Stimulated activated CD4-positive, alpha-beta T cell treated with anti-CD3 and anti-CD28 coated beads, Interleukin-12 subunit alpha, Interleukin-12 subunit beta, amount 100 ng/mL, for 48 hours (primary cell): Measurements from ENCODE around the gene LRP6.
A peak's percentile ranks its signal among the peaks of the same experiment; 100 is the strongest.
"Not testable (repeated sequence)": the region's sequence is repeated elsewhere in the genome, so short reads cannot be mapped to it uniquely, and the experiment has no call there.

Experiments used
- DNase-seq, 3 donors: peaks; one replicate each; pipeline ENCODE4 v3.0.0-alpha.2; 2020; ENCODE audit warnings: low read depth in 2 of 3, low spot score in 1 of 3

Gene LRP6

DNA sequence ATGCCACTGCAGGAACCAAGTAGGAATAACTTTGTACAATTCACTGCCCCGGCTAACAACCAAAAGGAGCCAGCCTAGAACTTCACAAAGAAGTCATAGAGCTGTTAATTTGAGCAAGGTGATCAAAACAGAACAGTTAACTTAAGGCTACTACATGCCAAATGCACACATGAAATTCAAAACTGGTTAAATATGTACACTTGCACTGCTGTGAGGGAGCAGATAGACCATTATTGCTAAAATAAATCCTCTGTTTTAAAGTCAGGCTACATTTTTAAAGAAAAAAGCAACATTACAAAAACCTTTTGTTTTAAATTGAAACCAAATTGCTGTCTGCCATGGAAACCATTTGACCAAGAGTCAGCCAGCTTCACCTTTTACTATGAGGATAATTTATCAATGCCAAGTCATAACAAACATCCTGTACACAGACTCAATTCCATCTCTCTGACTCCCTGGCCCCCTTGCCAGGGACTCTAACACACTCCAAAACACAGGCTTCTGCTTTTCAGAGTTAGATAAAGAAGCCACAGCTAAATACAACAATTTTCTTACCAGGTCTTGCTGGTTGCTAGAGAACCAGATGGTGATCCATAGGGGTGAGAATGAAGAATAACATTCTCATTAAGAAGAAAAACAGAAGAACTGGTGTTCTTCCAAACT is 84.0 kb downstream of the LRP6 start:
- no peak for DNase-seq

DNA sequence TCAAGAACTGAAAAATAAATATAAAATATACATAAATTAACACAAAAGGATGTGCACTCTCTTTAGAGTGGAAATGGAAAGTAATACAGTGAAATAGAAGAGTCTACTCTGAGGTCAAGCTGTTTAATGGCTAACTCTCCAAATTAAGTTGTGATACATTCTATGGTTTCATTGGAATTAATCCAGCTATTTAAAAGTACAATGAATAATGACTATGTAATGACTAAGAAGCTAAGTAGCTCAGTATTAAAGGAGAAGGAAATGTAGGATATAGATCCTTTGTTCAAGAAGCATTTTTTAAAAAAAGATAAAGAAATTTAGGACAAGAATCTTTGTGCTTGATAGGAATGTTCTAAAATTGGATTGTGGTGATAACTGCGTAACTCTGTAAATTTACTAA is 85.3 kb downstream of the LRP6 start:
- DNase-seq, result no peak

DNA sequence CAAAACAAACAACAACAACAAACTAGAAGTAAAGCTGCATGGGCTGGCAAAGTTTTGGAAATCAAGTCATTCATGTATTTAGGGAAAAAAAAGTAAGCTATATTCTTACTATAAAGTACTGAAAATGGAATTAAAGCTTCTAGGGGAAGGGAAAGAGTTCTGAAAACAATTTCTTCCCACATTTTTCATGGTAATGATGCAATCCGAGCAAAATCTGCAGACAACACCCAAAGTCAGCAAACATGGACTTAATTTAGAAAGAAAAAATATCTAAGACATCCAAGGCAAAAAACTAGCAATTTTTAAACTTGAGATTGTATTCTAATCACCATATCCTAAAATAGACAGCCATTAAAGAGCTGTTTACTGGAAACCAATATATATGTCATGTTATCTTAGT is 86.3 kb downstream of the LRP6 start:
- no peak for DNase-seq

GRCh38 chr12:12180136-12180535 is 86.7 kb downstream of the LRP6 start:
- no peak for DNase-seq

DNA sequence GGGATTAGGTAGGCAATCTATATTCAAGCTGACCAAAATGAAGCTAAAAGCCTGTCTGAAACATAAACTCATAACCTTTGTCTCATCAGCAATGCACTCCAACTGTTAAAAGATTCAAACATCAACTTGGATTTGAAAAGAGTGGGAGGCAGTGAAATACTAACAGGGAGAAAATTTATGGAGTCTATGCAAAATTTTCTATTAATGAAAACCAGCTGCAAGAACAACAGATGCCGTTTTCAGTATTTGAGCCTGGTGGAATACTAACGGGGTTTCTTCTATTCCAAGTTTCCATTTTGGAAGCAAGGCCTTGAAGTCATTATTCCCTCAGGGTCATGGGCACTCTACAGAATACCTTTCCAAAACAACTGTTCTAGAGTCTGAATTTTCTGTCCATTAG is 88.3 kb downstream of the LRP6 start:
- DNase-seq, result no peak

- no peak for DNase-seq
These were observed 90.4 kb downstream of the LRP6 start for GRCh38 chr12:12176402-12176801.

DNA sequence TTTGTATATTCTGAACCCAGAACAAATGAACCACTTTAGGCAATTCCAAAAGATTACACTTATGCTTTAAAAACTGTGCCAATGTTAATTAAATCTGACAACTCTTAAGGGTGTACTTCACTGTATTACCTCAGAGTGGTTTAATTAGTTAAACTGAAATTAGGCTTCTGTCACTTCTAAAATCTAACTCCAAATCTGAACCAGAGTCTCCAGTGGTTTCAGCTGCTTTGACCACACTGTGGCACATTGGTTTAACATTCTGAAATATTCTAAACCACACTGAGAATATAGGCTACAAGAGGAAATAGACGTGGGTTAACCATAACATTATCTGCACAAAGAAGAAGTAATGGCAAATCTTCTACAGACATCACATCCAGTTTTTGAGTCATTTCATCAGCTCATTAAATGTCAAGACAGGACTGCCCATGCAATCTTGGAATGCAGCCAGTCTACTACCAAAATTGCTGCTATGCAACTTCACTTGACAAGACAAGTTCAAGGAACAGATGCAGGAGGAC is 94.8 kb downstream of the LRP6 start:
- DNase-seq, result peak in 2 of 3 donors; percentile 6 to 15

DNA sequence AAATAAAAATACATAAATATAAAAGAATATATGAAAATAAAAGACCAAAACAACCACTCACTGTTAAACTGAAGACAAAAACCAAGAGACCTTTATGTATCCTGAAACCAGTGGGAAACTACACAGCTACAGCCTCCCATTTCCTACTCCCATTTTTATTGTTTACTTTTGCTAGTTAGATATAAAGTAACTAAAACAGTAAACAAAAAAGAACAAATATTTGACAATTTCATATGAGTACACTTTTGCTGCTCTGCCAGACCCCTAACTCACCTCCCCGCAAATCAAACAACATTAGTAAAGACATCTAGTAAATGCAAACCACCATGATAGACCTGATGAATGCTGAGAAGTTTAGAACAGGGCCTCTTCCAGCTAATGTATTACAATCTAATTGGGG is 99.0 kb downstream of the LRP6 start:
- DNase-seq, result no peak

- DNase-seq, result no peak
These were observed 100.1 kb downstream of the LRP6 start for GRCh38 chr12:12166751-12167150.

- DNase-seq, result no peak
These were observed 106.9 kb downstream of the LRP6 start for GRCh38 chr12:12159988-12160387.

DNA sequence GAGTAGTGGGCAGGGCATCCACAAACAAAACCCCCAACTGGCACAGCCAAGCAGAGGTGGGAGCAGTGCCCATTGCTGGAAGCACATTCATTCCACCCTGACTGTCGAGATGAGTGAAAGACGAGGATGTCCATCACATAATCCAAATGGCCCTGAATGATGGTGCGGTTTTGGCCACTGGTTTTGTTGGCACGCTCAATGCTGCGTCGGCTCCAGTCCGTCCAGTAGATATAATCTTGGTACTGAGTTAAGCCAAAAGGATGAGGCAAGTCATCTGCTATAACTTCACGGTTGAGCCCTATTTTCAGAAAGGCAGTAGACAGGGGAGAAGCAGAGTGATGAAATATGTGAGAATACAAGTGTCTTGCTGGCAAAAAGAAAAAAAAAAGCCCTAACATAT is 108.0 kb downstream of the LRP6 start:
- no peak for DNase-seq

- DNase-seq, result no peak
These were observed 109.4 kb downstream of the LRP6 start for GRCh38 chr12:12157424-12157823.

- no peak for DNase-seq
These were observed 110.0 kb downstream of the LRP6 start for GRCh38 chr12:12156828-12157227.

DNA sequence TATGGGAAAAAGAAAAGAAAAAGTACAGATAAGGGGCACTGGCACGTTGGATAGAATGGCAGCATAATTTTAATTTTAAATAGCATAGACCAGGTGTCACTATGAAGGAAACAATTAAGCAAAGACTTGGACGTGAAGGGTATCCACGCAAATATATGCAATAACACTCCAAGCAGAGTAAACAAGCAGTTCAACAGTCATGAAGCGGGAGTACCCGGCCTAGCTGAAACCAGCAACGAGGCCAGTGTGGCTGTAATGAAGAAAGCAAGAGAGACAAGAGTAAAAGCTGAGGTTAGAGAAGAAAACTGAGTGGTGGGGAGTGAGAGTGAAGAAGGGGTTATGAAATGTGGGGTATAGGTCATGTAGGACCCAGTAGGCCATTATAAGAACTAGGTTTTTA is 110.7 kb downstream of the LRP6 start:
- DNase-seq, result no peak

GRCh38 chr12:12153596-12153995 is 113.2 kb downstream of the LRP6 start:
- DNase-seq, result no peak

GRCh38 chr12:12147111-12147510 is 119.7 kb downstream of the LRP6 start:
- DNase-seq, result no peak

GRCh38 chr12:12144531-12144930 is 122.3 kb downstream of the LRP6 start:
- DNase-seq, result not testable (repeated sequence)

- DNase-seq, result no peak
These were observed 125.8 kb downstream of the LRP6 start for GRCh38 chr12:12141000-12141399.

- no peak for DNase-seq
These were observed 128.4 kb downstream of the LRP6 start for GRCh38 chr12:12138203-12139154.

DNA sequence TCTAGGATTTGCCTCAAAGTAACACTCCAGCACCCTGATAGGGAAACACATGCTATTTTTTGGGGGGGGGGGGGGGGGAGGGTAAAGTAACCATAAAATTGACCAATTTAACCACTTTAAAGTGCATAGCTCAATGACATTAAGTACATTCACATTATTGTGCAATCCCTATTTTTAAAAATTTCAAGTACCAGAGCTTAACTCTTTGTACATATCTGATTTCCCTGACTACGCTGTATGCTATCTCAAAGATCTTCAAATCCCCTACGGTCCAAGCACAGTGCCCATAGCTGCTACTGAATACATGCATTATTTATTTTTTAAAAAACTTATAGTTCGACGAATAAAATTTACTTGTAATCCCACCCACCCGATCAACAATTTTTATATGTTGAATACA is 133.1 kb downstream of the LRP6 start:
- no peak for DNase-seq

DNA sequence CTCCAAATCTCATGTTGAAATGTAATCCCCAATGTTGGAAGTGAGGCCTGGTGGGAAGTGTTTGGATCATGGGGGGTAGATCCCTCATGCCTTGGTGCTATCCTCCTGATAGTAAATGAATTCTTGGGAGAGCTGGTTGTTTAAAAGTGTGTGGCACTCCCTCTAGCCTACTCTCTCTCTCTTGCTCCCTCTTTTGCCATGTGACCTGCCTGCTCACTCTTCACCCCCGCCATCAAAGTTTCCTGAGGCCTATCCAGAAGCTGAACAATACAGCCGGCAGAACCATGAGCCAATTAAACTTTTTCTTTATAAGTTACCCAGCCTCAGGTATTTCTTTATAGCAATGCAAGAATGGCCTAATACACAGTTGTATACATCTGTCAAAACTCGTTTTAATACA is 133.6 kb downstream of the LRP6 start:
- DNase-seq, result no peak

DNA sequence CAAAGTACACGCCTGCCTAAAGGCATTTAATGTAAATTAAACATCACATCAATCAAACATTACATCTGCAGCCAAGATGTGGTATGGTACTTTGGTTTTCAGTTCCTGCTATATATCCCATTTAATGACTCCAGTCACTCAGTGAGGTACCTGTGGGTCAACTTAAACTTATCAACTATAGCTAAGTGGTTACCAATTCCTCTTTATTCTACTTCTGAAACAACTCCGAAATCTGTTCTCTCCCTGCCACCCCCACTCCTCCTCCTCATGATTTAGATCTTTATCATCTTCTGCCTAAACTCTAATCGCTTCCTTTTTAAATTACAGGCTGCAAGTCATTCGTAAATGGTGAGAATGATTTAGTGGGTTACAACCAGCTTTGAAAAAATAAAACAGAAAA is 138.2 kb downstream of the LRP6 start:
- no peak for DNase-seq
